ENCODE measurements around the gene CNTN4.
"Not testable (repeated sequence)": the region's sequence is repeated elsewhere in the genome, so short reads cannot be mapped to it uniquely, and the experiment has no call there.

The CNTN4 gene

DNA sequence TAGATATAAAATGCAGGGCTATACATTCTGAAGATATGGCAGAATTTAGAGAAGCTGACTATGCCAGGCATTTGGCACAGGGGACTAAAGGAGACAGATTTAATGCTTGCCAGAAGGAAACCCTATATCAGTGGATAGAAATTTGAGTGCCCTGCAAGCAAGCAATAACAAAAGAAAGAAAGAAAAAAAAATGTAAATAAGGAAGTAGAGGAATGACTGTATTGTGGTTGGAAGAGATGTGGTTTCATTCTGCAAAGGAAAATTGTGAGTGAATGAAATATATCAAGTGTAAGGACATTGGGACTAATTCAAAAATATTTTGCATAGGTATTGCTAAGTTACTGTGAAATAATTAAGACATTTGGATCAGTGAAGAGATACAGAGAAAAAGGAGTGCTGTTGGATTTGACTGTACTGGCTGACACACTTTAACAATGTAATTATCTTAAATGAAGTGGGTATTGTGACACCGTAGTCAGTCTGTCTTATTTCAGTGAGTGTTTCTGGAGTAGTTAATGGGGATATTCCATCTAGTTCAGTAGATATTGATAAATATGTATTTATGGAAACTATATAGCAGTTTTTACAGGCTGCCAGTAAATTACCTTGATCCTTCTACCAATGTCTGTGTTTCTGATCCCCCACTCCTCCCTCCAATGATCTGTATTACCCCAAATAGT is 418.2 kb downstream of the CNTN4 start:
- TF ChIP-seq, protein P1, sequence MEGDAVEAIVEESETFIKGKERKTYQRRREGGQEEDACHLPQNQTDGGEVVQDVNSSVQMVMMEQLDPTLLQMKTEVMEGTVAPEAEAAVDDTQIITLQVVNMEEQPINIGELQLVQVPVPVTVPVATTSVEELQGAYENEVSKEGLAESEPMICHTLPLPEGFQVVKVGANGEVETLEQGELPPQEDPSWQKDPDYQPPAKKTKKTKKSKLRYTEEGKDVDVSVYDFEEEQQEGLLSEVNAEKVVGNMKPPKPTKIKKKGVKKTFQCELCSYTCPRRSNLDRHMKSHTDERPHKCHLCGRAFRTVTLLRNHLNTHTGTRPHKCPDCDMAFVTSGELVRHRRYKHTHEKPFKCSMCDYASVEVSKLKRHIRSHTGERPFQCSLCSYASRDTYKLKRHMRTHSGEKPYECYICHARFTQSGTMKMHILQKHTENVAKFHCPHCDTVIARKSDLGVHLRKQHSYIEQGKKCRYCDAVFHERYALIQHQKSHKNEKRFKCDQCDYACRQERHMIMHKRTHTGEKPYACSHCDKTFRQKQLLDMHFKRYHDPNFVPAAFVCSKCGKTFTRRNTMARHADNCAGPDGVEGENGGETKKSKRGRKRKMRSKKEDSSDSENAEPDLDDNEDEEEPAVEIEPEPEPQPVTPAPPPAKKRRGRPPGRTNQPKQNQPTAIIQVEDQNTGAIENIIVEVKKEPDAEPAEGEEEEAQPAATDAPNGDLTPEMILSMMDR (IDR thresholded peaks at IDR 0.05; ENCODE audit: low read depth, low read length, missing control alignments) = no peak
- DNase-seq (ENCODE audit: low read depth) = no peak
- H3K4me3 ChIP-seq (ENCODE audit: low read depth, low read length) = no peak overlapping the region

DNA sequence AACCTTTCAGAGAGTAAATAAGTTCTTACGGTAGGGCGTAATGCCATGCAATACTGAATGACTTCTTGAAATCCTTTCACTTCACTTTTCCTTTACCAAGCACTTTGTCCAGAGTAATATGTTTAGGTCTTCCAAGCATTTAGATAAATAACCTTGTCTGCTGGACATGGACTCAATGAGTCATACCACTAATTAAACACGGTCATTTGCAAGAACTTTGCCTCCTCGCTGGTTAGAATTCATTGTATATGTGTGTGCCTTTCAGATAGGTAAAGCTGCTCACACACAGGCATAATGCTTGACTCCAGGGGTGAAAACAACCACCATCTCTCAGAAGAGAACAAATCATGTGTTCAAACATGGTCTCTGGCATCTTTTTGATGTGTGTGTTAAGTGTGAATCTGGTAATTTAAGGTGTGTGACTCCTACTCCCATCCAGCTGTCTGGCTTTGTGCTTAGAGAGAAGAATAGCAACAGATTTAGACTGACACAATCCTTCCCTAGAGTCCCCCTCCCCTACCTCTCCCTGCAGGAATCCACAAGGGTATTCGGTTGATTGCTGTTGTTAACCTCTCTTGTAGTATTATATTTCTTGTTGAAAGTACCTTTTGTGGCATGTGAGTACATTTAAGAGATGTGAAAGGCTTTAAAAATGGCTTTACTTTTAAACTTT is 419.0 kb downstream of the CNTN4 start:
- DNase-seq (ENCODE audit: low read depth) = no peak
- H3K4me3 ChIP-seq (ENCODE audit: low read depth, low read length) = no peak overlapping the region
- TF ChIP-seq, protein P1 (IDR thresholded peaks at IDR 0.05; ENCODE audit: low read depth, low read length, missing control alignments) = no peak

DNA sequence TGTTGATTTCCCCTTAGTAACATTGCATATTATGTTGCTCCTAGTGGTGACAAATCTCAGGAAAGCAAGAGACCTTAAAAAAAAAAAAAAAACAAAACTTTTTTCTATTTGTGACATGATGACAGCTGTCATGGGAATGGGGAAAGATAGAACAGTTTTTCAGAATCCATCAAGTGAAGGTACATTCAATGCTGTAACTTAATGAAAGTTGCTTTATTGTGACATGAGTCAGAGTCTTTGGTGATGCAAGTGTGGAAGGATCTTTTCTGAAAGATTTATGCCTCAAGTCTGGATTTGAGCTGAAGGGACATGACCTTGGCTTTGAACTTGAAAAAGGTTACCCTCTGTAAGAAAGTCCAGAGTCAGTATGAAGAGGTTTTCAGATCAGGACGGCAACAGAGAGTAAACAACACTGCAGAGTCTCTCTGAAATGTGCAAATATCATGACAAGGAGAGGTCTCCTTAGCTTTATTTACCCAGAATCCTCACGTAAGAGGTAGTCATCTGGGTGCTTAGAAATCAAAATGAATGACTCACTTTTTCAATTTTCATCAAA is 424.7 kb downstream of the CNTN4 start:
- TF ChIP-seq, protein P1 (IDR thresholded peaks at IDR 0.05; ENCODE audit: low read depth, low read length, missing control alignments) = no peak
- H3K4me3 ChIP-seq (ENCODE audit: low read depth, low read length) = no peak overlapping the region
- no peak for DNase-seq (ENCODE audit: low read depth)

DNA sequence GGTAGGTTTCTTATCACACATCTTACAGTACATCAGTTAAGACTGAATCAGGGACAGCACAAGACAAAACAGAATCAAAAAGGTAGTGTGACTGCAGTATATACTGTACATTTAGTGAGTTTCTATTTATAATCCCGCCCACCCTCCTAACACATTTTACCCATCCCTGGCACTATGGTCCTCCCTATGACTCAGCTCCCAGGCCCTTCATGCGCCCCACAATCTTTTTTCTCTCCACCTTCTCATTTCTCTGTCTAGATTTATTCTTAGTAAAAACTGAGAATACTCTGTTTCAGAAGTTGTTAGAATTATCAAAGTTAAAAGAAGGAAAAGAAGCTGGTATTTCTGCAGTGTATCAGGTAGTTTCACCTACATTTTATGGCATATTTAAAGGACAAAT is 427.3 kb downstream of the CNTN4 start:
- H3K4me3 ChIP-seq (ENCODE audit: low read depth, low read length) = no peak overlapping the region
- TF ChIP-seq, protein P1 (IDR thresholded peaks at IDR 0.05; ENCODE audit: low read depth, low read length, missing control alignments) = no peak
- DNase-seq (ENCODE audit: low read depth) = no peak

DNA sequence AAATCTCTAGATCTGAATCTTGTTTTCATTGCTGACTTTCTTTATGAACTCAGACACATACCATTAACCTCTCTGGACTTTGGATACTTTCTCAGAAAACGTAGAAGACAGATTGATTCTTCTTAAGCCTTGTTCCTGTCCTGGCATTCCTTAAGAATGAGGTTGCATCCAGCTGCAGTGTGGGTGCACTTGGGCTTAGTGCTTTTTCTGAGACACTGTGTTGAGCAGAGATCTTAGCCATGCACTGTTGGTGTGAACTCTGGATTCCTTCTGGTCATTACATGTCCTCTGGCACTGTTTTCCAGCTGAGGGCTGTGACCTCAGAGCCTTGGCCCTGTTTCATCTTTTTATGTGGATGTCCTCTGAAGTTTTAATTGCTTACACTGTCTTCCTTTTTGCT is 428.3 kb downstream of the CNTN4 start:
- H3K4me3 ChIP-seq (ENCODE audit: low read depth, low read length) = no peak overlapping the region
- no peak for DNase-seq (ENCODE audit: low read depth)
- TF ChIP-seq, protein P1 (IDR thresholded peaks at IDR 0.05; ENCODE audit: low read depth, low read length, missing control alignments) = no peak

DNA sequence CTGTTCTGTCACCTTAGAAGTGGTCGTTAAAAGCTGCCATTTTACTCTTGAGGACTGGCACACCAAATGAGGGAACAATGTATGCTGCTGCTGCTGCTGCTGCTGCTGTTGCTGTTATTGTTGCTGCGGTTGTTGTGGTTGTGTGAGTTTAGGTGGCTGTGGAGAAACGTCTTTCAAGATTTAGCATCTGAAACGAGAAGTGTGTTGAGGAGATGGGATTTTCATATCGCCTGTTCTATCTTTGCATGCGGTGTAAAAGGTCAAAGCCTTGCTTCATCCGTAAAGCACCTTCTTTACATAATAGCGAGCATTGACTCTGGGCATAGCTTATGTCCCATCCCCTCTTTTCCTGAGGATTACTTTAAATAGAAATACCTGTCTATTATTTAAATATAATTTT is 428.7 kb downstream of the CNTN4 start:
- DNase-seq (ENCODE audit: low read depth); H3K4me3 ChIP-seq (ENCODE audit: low read depth, low read length): not testable (repeated sequence)

DNA sequence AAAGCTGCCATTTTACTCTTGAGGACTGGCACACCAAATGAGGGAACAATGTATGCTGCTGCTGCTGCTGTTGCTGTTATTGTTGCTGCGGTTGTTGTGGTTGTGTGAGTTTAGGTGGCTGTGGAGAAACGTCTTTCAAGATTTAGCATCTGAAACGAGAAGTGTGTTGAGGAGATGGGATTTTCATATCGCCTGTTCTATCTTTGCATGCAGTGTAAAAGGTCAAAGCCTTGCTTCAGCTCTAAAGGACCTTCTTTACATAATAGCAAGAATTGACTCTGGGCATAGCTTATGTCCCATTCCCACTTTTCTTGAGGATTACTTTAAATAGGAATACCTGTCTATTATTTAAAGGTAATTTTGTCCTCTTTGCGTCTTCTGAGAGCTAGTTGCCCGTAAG is 436.1 kb downstream of the CNTN4 start:
- not testable (repeated sequence) for H3K4me3 ChIP-seq (ENCODE audit: low read depth, low read length); DNase-seq (ENCODE audit: low read depth)

DNA sequence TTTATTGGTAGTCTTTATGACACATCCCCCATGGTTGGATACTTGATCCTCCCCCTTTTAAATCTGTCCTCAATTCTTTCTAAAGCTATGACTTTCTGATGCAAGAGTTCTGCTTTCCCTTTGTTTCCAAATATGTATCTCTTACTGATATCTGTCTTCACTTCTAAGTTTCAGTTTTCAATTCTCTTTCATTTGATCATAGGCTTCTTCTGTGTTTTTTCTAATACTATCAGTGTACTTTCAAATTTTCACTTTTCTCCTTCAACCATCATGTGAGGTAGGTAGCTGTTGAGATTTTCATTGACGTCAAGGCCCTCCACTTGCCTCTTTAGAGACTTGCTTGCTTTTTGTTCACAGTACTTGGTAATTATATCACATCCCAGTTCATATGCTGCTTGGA is 436.5 kb downstream of the CNTN4 start:
- peak; percentile 24 for DNase-seq (ENCODE audit: low read depth)
- TF ChIP-seq, protein P1 (IDR thresholded peaks at IDR 0.05; ENCODE audit: low read depth, low read length, missing control alignments) = no peak
- no peak overlapping the region for H3K4me3 ChIP-seq (ENCODE audit: low read depth, low read length)
